K562 (cell line): ENCODE measurements around the gene VAMP4.

Source experiments
- HDAC2 ChIP-seq: fragments of 450-650 bp; IDR thresholded peaks from 2 replicates; pipeline ENCODE4 v1.6.1; 2016; ENCODE audit warnings: mild to moderate bottlenecking
- MAX ChIP-seq: sonication (generic); formaldehyde crosslinking; IDR thresholded peaks from 2 replicates; pipeline ENCODE4 v1.9.0; 2022; ENCODE audit warnings: mild to moderate bottlenecking, missing genetic modification reagents
- POLR2A ChIP-seq: fragments of 450-650 bp; conservative IDR thresholded peaks from 2 replicates; pipeline ENCODE4 v1.6.1; 2016

- TF ChIP-seq MAX (CRISPR knock-in tag) (no peak), HDAC2 (no peak), POLR2A (no peak)
Measured at GRCh38 chr1:171786534-171786933, 44.7 kb upstream of the VAMP4 start.
